ENCODE data around the gene MIAT. TPM values are rescaled to one million over a fixed set of nuclear protein-coding genes. Genes with fewer than 3 reads are reported as not detected.
A peak's percentile ranks its signal among the peaks of the same experiment; 100 is the strongest.

The MIAT gene
- total RNA-seq, 2 experiments from 2014 or later, result 51.8 to 51.9 TPM

DNA sequence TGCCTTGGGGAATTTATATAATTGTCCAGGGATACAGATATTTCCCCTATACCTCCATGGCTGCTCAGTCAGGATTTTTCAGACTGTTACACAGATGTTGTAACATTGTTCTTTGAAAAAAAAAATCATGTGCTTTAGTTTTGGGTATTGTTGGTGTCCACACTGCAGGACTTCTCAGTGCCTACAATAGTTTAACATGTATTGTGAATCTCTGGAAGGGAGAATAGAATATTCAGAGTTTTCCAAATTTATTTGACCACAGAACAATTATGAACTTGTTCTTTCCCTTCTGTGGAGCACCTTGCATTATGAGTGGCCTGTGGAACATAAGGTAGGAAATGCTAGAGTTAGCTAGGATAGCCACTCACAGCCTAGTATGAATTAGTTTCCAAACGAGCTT, 21.1 kb upstream of the MIAT start:
- Mint-ChIP-seq H3K4me3 (no peak overlapping the region), H3K27ac (no peak overlapping the region), H3K27me3 (ENCODE audit: low read depth) (peaks cover 3% of the 10 kb centered on the region), H3K9me3 (no peaks in the 10 kb centered on the region), H3K4me1 (ENCODE audit: low read depth) (peaks cover 5% of the 10 kb centered on the region), H3K36me3 (ENCODE audit: low read depth) (no peaks in the 10 kb centered on the region)
- CTCF ChIA-PET, result interaction anchor here (0.7 kb wide), 1 partner anchor 28 kb away, joined by 3 read pairs; no protein-coding TSS in a partner anchor
- no peak for DNase-seq
- intact Hi-C loops (cut with micrococcal nuclease), result no loop called here

DNA sequence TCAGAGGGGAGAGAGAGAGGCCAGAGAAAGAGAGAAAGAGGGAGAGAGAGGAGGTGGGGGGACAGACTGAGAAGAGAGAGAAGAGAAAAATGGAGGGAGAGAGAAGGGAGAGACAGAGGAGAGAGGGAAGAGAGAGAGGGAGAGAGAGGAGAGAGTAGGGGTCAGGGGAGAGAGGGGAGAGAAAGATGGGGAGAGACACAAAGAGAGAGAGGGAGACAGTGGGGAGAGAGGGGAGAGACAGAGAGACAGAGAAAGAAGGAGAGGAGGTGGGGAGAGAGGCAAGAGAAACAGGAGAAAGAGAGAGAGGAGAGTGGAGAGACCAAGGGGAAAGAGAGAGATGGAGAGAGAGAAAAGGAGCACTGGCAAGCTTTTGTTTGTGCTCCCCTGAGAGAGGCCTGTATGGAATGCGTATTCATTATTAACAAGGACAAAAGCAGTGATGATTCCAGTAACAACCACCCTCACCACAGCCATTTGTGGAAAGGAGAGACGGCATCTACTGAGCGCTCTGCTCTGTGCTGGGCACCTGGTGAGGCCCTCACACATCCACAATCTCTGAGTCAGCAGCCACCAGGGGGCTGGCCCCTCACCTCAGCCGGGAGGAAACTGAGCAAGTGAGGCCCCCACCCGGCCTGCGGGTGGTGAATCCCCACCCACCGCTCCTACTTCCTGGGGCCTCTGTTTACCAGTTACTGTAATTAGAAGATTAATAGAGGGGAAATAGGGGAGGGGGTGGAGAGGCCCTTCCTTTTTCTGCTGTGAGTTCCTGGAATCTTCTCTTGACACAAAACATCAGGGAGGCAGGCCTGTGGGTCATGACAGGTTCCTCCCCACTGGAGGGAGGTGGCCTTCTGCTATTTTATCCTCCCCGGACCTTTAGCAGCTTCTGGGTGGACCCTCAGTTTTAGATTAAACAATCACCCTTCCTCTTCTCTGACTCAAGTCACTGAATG, 14.6 kb upstream of the MIAT start:
- H3K9me3 Mint-ChIP-seq, result no peaks in the 10 kb centered on the region
- CTCF ChIA-PET, result interaction anchor here (0.6 to 1.5 kb wide), 13 partner anchors 14 to 276 kb away, joined by 3 to 6 read pairs (median 3); partner anchors contain the start of gene TPST2
- peak overlapping the region; percentile 60 for H3K4me3 Mint-ChIP-seq
- peaks cover 52% of the 10 kb centered on the region for H3K4me1 Mint-ChIP-seq (ENCODE audit: low read depth)
- no peaks in the 10 kb centered on the region for H3K36me3 Mint-ChIP-seq (ENCODE audit: low read depth)
- peaks cover 8% of the 10 kb centered on the region for H3K27me3 Mint-ChIP-seq (ENCODE audit: low read depth)
- H3K27ac Mint-ChIP-seq, result peak overlapping the region; percentile 95
- DNase-seq, result peak; percentile 96
- intact Hi-C loops (cut with micrococcal nuclease), result loop anchor here (1.0 to 2.0 kb wide), 6 partner anchors 16 to 278 kb away; partner anchors contain the start of gene TPST2

DNA sequence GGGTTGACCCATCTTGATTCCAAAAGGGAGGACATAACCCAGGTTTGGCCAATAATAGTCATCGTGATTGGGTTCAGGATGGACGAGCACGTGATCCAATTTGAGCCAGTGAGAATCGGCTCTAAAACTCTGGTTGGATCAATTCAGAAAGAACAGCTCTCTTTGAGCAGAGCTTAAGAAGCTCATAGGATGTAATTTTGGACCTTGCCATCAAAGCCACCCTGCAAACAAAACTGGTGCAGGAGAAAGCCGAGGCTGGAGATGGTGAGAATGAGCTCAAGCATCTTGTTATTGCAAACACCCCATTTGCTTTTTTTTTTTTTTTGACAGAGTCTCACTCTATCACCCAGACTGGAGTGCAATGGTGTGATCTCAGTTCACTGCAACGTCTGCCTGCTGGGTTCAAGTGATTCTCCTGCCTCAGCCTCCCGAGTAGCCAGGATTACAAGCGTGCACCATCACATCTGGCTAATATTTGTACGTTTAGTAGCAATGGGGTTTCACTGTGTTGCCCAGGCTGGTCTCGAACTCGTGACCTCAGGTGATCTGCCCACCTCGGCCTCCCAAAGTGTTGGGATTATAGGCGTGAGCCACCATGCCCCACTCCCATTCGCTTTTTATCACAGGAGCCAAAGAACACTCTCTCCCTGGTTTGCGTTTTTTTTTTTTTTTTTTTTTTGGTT, 13.8 kb upstream of the MIAT start:
- peak; percentile 25 for DNase-seq
- CTCF ChIA-PET, result interaction anchor here (0.6 to 1.4 kb wide), 8 partner anchors 17 to 207 kb away, joined by 3 to 7 read pairs (median 4); no protein-coding TSS in a partner anchor
- H3K4me1 Mint-ChIP-seq (ENCODE audit: low read depth), result peaks cover 61% of the 10 kb centered on the region
- peaks cover 5% of the 10 kb centered on the region for H3K27me3 Mint-ChIP-seq (ENCODE audit: low read depth)
- H3K4me3 Mint-ChIP-seq, result peak overlapping the region; percentile 60
- no peaks in the 10 kb centered on the region for H3K9me3 Mint-ChIP-seq
- peak overlapping the region; percentile 95 for H3K27ac Mint-ChIP-seq
- no peaks in the 10 kb centered on the region for H3K36me3 Mint-ChIP-seq (ENCODE audit: low read depth)
- intact Hi-C loops (cut with micrococcal nuclease), result loop anchor here (1.0 to 2.0 kb wide), 4 partner anchors 15 to 279 kb away; no protein-coding TSS in a partner anchor

DNA sequence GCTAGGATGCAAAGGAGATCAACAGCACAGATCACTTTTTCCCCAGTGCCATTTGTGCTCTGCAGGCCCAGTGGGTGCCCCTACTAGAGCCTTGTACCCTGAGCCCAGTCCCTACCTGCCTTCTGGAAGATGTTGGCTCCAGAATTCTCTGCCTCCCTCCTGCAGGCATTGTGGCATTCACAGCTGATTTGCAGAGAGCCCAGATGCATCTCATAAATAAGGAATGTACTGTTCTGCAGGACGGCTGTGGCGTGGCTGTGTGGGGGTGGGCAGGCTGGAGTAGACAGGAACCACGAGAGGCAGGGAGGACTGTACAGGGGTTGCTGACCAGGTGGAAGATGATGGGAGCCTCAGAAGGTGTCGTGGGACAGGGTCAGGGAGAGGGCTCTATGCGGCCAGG, 11.2 kb upstream of the MIAT start:
- no peak overlapping the region for H3K4me3 Mint-ChIP-seq
- H3K9me3 Mint-ChIP-seq, result no peaks in the 10 kb centered on the region
- peaks cover 5% of the 10 kb centered on the region for H3K27me3 Mint-ChIP-seq (ENCODE audit: low read depth)
- H3K4me1 Mint-ChIP-seq (ENCODE audit: low read depth), result peaks cover 65% of the 10 kb centered on the region
- intact Hi-C loops (cut with micrococcal nuclease), result no loop called here
- CTCF ChIA-PET, result no interaction called here
- no peak for DNase-seq
- H3K27ac Mint-ChIP-seq, result no peak overlapping the region
- H3K36me3 Mint-ChIP-seq (ENCODE audit: low read depth), result no peaks in the 10 kb centered on the region

DNA sequence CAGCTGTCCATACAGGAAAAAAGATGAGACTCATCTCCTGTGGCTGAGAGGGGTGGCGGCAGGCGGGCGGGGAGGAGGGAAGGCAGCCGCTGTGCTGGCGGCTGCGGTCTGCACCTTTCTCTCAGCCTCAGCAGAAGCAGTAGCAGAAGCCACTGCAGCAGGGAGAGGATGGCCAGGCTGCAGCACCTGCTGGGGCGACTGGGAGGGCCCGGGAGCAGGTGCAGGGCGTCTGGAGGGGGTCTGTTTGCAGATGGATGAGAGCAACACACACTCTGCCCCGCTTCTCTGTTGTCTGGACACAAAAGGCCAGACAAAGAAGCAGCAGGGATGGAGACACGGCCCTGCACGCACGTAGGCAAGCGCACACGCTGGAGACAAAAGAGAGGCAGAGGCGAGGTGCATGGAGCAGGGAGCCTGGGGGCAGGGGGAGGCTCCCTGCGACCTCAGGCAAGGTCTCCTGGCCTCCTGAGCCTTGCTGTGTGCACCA, 9.3 kb upstream of the MIAT start:
- peak; percentile 54 for DNase-seq
- intact Hi-C loops (cut with micrococcal nuclease), result no loop called here
- Mint-ChIP-seq H3K27me3 (ENCODE audit: low read depth) (peaks cover 5% of the 10 kb centered on the region), H3K27ac (no peak overlapping the region), H3K4me3 (no peak overlapping the region), H3K4me1 (ENCODE audit: low read depth) (peaks cover 52% of the 10 kb centered on the region), H3K36me3 (ENCODE audit: low read depth) (no peaks in the 10 kb centered on the region), H3K9me3 (no peaks in the 10 kb centered on the region)
- CTCF ChIA-PET, result no interaction called here

DNA sequence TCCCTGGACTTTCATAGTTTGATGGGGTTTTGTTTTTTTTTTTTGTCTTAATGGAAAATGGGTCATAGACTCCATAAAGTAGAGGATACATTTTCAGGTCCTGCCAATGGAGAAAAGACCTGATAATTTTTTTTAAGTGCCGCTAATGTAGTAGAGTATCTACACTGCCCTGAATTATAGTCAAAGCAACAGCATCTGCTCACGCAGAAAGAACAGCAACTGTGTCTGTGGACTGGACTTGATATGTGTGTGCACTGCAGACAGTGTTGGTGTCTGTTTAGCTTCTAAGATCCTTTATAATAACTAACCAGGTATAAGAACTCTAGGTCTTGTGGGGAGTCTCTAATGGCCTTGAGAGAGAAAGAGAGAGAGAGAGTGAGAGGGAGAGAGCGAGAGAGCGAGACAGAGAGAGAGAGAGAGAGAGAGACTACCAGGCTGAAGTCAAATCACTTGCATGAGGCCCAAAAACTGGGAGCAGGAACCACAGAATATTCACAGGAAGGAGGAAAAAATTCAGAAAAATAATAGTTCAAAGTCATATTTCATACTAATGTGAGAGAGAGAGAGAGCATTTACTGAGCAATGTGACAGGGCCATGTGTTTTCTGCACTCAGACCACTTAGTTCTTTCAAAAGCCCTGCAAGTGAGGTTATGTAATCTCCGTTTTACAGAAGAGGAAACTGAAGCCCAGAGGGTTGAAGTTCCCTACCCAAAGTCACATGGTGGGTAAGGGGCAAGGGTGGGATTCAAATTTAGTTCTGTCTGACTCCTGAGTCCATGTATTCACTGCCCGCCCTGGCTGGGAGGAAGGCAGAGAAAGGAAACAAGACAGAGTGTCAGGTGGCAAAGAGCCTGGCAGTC, 8.6 kb upstream of the MIAT start:
- CTCF ChIA-PET, result no interaction called here
- no peak for DNase-seq
- H3K4me1 Mint-ChIP-seq (ENCODE audit: low read depth), result peaks cover 45% of the 10 kb centered on the region
- H3K27me3 Mint-ChIP-seq (ENCODE audit: low read depth), result peaks cover 5% of the 10 kb centered on the region
- H3K36me3 Mint-ChIP-seq (ENCODE audit: low read depth), result no peaks in the 10 kb centered on the region
- no peak overlapping the region for H3K4me3 Mint-ChIP-seq
- no peaks in the 10 kb centered on the region for H3K9me3 Mint-ChIP-seq
- peak overlapping the region; percentile 0 for H3K27ac Mint-ChIP-seq
- intact Hi-C loops (cut with micrococcal nuclease), result no loop called here

DNA sequence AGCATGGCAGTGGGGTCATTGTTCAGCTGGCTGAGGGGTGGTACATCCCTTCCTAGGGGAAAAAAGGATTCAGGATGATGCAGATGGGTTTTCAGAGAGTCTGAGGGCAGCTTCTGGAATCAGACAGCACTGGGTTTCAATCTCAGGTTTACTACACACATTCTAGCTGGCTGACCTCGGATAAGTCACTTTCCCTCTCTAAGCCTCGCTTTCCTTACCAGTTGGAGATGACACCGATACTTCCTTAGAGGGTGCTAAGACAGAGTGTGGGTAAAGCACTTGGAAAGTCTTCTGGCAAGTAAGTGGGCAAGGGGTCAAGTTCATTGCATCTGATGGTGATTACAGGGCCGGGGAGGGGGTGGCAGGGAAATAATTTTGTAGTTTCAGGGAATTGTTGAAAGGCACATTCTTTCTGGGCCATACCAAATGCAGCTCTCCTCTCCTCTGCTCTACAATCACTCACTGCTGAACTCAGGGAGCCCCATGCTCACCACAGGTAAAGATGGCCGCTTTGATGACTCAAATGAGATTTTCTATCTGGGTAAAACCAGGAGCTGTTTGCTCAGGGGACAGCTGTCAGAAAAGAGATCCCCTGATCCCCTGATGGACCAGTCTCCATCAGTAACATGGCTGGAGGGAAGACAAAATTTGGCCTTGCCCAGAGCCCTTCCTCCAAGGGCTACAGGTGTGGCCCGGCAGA, 6.5 kb upstream of the MIAT start:
- H3K36me3 Mint-ChIP-seq (ENCODE audit: low read depth), result no peaks in the 10 kb centered on the region
- CTCF ChIA-PET, result interaction anchor here (0.8 to 2.8 kb wide), 4 partner anchors 14 to 169 kb away, joined by 3 to 10 read pairs (median 4); no protein-coding TSS in a partner anchor
- DNase-seq, result peak; percentile 47
- H3K27ac Mint-ChIP-seq, result no peak overlapping the region
- peaks cover 5% of the 10 kb centered on the region for H3K27me3 Mint-ChIP-seq (ENCODE audit: low read depth)
- peaks cover 28% of the 10 kb centered on the region for H3K4me1 Mint-ChIP-seq (ENCODE audit: low read depth)
- no peaks in the 10 kb centered on the region for H3K9me3 Mint-ChIP-seq
- H3K4me3 Mint-ChIP-seq, result no peak overlapping the region
- intact Hi-C loops (cut with micrococcal nuclease), result no loop called here

DNA sequence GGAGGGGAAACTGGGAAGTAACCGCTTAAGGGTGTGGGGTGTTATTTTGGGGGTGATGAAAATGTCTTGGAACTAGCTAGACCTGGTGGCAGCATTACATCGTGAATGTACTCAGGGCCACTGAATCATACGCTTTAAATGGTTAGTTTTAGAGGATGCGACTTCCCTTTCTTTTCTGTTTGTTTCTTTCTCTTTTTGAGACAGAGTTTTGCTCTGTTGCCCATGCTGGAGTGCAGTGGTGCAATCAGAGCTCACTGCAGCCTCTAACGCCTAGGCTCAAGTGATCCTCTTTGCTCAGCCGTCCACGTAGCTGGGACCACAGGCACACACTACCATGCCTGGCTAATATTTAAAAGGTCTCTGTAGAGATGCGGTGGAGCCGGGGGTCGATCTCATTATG, 5.6 kb upstream of the MIAT start:
- no peak overlapping the region for H3K4me3 Mint-ChIP-seq
- H3K4me1 Mint-ChIP-seq (ENCODE audit: low read depth), result peaks cover 28% of the 10 kb centered on the region
- no peak for DNase-seq
- H3K27me3 Mint-ChIP-seq (ENCODE audit: low read depth), result peaks cover 5% of the 10 kb centered on the region
- H3K9me3 Mint-ChIP-seq, result no peaks in the 10 kb centered on the region
- H3K36me3 Mint-ChIP-seq (ENCODE audit: low read depth), result no peaks in the 10 kb centered on the region
- intact Hi-C loops (cut with micrococcal nuclease), result no loop called here
- CTCF ChIA-PET, result interaction anchor here (1.0 to 2.8 kb wide), 3 partner anchors 14 to 150 kb away, joined by 3 to 10 read pairs (median 5); no protein-coding TSS in a partner anchor
- H3K27ac Mint-ChIP-seq, result no peak overlapping the region

DNA sequence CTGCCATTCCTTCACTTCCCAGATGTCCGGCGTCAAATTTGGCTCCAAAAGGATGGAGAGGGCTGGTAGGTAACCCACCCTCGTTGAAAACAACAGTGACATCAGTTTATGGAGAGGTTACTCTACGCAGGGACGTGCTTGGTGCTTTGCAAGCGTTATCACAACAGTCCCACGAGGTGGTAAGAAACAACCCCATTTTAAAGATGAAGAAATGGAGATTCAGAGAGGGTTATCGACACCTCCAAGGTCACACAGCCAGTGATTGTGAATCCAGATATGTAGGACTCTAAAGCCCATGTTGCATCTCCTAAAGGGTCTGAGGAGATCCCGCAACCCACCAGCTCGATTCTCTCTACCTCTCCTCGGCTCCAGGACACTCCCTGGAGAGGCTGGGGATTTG, 773 bp downstream of the MIAT start:
- H3K4me3 Mint-ChIP-seq, result peak overlapping the region; percentile 90
- H3K9me3 Mint-ChIP-seq, result no peaks in the 10 kb centered on the region
- H3K36me3 Mint-ChIP-seq (ENCODE audit: low read depth), result no peaks in the 10 kb centered on the region
- peak overlapping the region; percentile 51 for H3K27ac Mint-ChIP-seq
- peaks cover 2% of the 10 kb centered on the region for H3K27me3 Mint-ChIP-seq (ENCODE audit: low read depth)
- H3K4me1 Mint-ChIP-seq (ENCODE audit: low read depth), result peaks cover 26% of the 10 kb centered on the region
- DNase-seq, result no peak
- intact Hi-C loops (cut with micrococcal nuclease), result loop anchor here (1.0 to 2.0 kb wide), 3 partner anchors 14 to 229 kb away; partner anchors contain the start of gene ASPHD2
- CTCF ChIA-PET, result no interaction called here

DNA sequence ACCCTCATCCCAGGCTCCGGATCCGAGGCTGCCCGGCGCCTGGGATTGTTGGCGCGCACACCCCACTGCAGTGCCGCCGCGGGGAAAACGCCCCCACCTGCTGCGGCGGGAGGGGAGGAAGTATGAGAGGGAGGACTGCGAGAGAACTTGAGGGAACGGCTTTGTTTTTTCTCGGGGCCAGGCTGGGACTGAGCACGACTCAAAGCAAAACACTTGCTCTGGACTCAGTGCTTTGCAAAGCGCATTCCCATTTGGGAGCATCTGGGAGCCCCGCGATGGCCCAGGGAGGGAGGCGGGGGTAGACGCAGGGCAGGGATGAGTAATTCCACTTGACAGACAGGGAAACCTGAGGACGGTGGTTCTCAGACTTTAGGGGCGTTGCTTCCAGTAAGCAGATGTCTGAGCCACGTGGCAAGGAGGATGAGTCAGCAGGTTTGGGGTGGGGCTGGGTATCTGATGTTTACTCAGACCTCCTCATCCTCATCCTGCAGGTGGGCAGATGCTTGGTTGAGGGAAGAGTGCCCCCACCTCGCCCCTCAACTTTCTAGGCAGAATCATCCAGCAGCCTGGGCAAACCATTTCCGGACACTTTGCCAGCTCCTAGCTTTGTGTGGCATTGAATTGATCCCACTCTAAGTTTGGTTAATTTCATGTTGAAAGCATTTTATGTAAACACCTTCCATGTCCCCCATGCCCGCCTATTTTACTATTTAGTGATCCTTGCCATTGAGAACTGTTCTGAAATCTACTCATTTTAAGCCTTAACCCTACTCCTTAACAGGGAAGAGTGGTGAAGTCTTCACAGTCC, 1.5 kb downstream of the MIAT start:
- no peaks in the 10 kb centered on the region for H3K9me3 Mint-ChIP-seq
- H3K27ac Mint-ChIP-seq, result peak overlapping the region; percentile 80
- intact Hi-C loops (cut with micrococcal nuclease), result loop anchor here (1.0 to 2.0 kb wide), 3 partner anchors 13 to 230 kb away; partner anchors contain the start of gene ASPHD2
- CTCF ChIA-PET, result interaction anchor here (1.8 kb wide), 1 partner anchor 12 kb away, joined by 7 read pairs; no protein-coding TSS in a partner anchor
- H3K4me3 Mint-ChIP-seq, result peak overlapping the region; percentile 90
- peak; percentile 95 for DNase-seq
- H3K27me3 Mint-ChIP-seq (ENCODE audit: low read depth), result peaks cover 2% of the 10 kb centered on the region
- peaks cover 26% of the 10 kb centered on the region for H3K4me1 Mint-ChIP-seq (ENCODE audit: low read depth)
- H3K36me3 Mint-ChIP-seq (ENCODE audit: low read depth), result peaks cover 2% of the 10 kb centered on the region
